PC-3 (cell line): ENCODE results near the gene CD81. TPM values are rescaled to one million over a fixed set of nuclear protein-coding genes. Genes with fewer than 3 reads are reported as not detected.

Experiments
- ATAC-seq: fragments of 200-7000 bp; cut with Tn5 transposase; 2 replicates; pipeline ENCODE4 v1.9.1; 2020; ENCODE audit warnings: mild to moderate bottlenecking, moderate library complexity
- BruUV-seq: library from RNA; stranded (reverse); fragments of 400-500 nt; replicated peaks from 2 replicates; lab custom pipeline; 2021; lab: Mats Ljungman, UMichigan
- CTCF ChIA-PET: fragments of 300-600 bp; sonication (Branson Sonifier 250); formaldehyde crosslinking; loops from one replicate; lab custom pipeline; 2022; ENCODE audit warnings: antibody characterized with exemption; lab: Charles Lee
- POLR2A ChIA-PET: fragments of 300-600 bp; sonication (Branson Sonifier 250); formaldehyde crosslinking; loops from one replicate; lab custom pipeline; 2022; ENCODE audit warnings: antibody characterized with exemption; ENCODE audit not compliant: unreplicated experiment; lab: Charles Lee
- DNase-seq: peaks from one replicate; pipeline ENCODE4 v3.0.0-alpha.2; 2015
- H2AFZ ChIP-seq: fragments of 300-600 bp; sonication (generic); 2 replicates; pipeline ENCODE4 v1.6.0; 2016; ENCODE audit warnings: antibody characterized with exemption, low read length
- H3F3A ChIP-seq: fragments of 300-600 bp; sonication (generic); one replicate; pipeline ENCODE4 v1.6.0; 2017; ENCODE audit warnings: antibody characterized with exemption, low read length, control low read depth, mild to moderate bottlenecking; ENCODE audit not compliant: unreplicated experiment
- H3K27ac ChIP-seq: fragments of 300-600 bp; sonication (generic); 2 replicates; pipeline ENCODE4 v1.5.1; 2016; ENCODE audit warnings: mild to moderate bottlenecking, low read length
- H3K27me3 ChIP-seq: fragments of 300-600 bp; sonication (generic); 2 replicates; pipeline ENCODE4 v1.6.1; 2016; ENCODE audit warnings: low read length, mixed read lengths
- H3K36me3 ChIP-seq: fragments of 300-600 bp; sonication (generic); 2 replicates; pipeline ENCODE4 v1.6.1; 2016; ENCODE audit warnings: low read depth, mixed run types, low read length, mixed read lengths
- H3K4me1 ChIP-seq: fragments of 300-600 bp; sonication (generic); 2 replicates; pipeline ENCODE4 v1.5.1; 2016; ENCODE audit warnings: low read length; ENCODE audit not compliant: insufficient read depth
- H3K4me2 ChIP-seq: fragments of 300-600 bp; sonication (generic); 2 replicates; pipeline ENCODE4 v1.6.0; 2016; ENCODE audit warnings: low read length
- H3K4me3 ChIP-seq: fragments of 300-600 bp; sonication (generic); 2 replicates; pipeline ENCODE4 v1.5.1; 2016; ENCODE audit warnings: mild to moderate bottlenecking, low read length, mixed read lengths
- H3K79me2 ChIP-seq: fragments of 300-600 bp; sonication (generic); 2 replicates; pipeline ENCODE4 v1.6.1; 2017; ENCODE audit warnings: low read length, mixed read lengths
- H3K9ac ChIP-seq: fragments of 300-600 bp; sonication (generic); 2 replicates; pipeline ENCODE4 v1.6.0; 2016; ENCODE audit warnings: mild to moderate bottlenecking, low read length
- H3K9me2 ChIP-seq: fragments of 300-600 bp; sonication (generic); replicated peaks from 2 replicates; pipeline ENCODE4 v1.6.1; 2016; ENCODE audit warnings: mixed run types, low read length, mixed read lengths
- H3K9me3 ChIP-seq: fragments of 300-600 bp; sonication (generic); 2 replicates; pipeline ENCODE4 v1.6.1; 2016; ENCODE audit warnings: low read length, mixed read lengths
- H4K20me1 ChIP-seq: fragments of 300-600 bp; sonication (generic); 2 replicates; pipeline ENCODE4 v1.6.1; 2016; ENCODE audit warnings: low read length, mixed read lengths
- CTCF ChIP-seq: fragments of 300-600 bp; sonication (generic); conservative IDR thresholded peaks from 2 replicates; pipeline ENCODE4 v1.5.1; 2017; ENCODE audit warnings: antibody characterized with exemption, low read depth, mild to moderate bottlenecking, low read length
- EZH2 ChIP-seq: fragments of 300-600 bp; sonication (generic); IDR thresholded peaks from one replicate; pipeline ENCODE4 v1.6.1; 2017; ENCODE audit warnings: antibody characterized with exemption, mild to moderate bottlenecking, low read length; ENCODE audit not compliant: unreplicated experiment
- EZH2phosphoT487 ChIP-seq: fragments of 300-600 bp; sonication (generic); IDR thresholded peaks from 2 replicates; pipeline ENCODE4 v1.6.1; 2018; ENCODE audit warnings: mild to moderate bottlenecking, antibody characterized with exemption, low read length, borderline replicate concordance
- intact Hi-C: fragments of 100-400 bp; cut with micrococcal nuclease; formaldehyde crosslinking; loops from 2 replicates; pipeline ENCODE4 v1.9.0; 2023
- total RNA-seq: library from RNA; depleted of rRNA; stranded (reverse); fragments of >200 nt; gene quantifications from 2 replicates; pipeline ENCODE4 v1.2.3, GENCODE V29; 2014

Gene CD81
- total RNA-seq, 1 experiment from 2014 or later: 134 TPM

GRCh38 chr11:2422461-2423156 lies 45.5 kb downstream of the CD81 start:
- Histone ChIP-seq H3K4me1 (0 out of 2 replicates have a peak, but pooled peaks cover 3% of the 10 kb centered on the region), H3K9me2 (no peaks in the 10 kb centered on the region), H3K36me3 (no peaks in the 10 kb centered on the region), H3K9ac (no peak overlapping the region), H3K27me3 (no peaks in the 10 kb centered on the region), H2AFZ (no peak overlapping the region), H4K20me1 (no peaks in the 10 kb centered on the region), H3K4me3 (no peak overlapping the region), H3F3A (no peaks in the 10 kb centered on the region), H3K9me3 (no peaks in the 10 kb centered on the region), H3K27ac (no peak overlapping the region), H3K4me2 (no peak overlapping the region), H3K79me2 (no peaks in the 10 kb centered on the region)
- TF ChIP-seq CTCF (no peak), EZH2phosphoT487 (no peak), EZH2 (no peak)
- BruUV-seq: no TSS peak
- intact Hi-C loops: loop anchor here (10.0 kb wide), 1 partner anchor 462 kb away; the partner anchor contains the start of gene CDKN1C
- DNase-seq (no peak), ATAC-seq (no peak)
- CTCF ChIA-PET: no interaction called here
- POLR2A ChIA-PET: no interaction called here

DNA sequence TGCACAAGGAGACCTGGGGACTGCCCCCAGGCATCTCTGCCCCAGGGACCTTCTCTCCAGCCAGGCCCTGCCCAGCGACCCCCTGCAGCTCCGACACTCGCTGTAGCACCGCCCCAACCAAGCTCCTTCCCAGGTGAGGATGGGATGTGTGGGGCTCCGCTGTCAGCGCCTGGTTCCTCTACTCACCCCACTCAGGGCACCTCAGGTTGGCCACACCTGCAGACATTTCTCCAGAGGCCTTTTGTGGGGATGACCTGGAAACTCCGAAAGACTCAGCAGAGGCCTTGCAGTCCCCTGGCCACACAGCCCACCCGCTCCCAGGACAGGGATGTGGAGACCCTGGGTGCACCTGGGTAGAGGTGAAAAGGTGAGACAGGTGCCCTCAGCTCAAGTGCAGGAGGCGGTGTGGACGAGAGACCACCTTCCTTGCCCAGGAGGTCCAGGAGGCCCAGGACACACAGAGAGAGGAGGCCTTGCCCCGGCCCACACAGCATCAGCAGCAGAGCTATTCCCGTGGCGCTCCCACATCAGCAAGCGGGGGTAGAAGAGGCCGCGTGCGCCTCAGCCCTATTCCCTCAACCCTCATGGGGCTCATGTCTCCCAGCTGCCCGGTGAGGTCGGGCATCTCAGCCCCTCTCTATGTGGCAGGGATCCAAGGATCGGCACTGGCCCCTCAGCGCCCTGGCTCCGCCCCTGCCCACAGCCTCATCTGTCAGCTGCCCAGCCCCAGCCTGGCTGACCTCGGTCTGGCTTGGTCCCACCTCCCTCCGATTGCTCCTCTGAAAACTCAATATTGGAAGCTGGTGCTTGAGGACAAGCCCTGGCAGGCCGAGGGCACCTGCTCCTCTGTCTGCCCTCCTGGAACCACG lies 46.3 kb downstream of the CD81 start:
- no peaks in the 10 kb centered on the region for H3K9me2 ChIP-seq
- H3K4me3 ChIP-seq: no peak overlapping the region
- H3F3A ChIP-seq: no peaks in the 10 kb centered on the region
- H2AFZ ChIP-seq: no peak overlapping the region
- ATAC-seq (no peak), DNase-seq (no peak)
- H3K79me2 ChIP-seq: no peaks in the 10 kb centered on the region
- intact Hi-C loops: loop anchor here (10.0 kb wide), 1 partner anchor 461 kb away; the partner anchor contains the start of gene CDKN1C
- no TSS peak for BruUV-seq
- no peaks in the 10 kb centered on the region for H3K27me3 ChIP-seq
- ChIA-PET CTCF (no interaction called here), POLR2A (no interaction called here)
- no peaks in the 10 kb centered on the region for H3K9me3 ChIP-seq
- no peak overlapping the region for H3K4me2 ChIP-seq
- no peak overlapping the region for H3K9ac ChIP-seq
- H3K4me1 ChIP-seq: 0 out of 2 replicates have a peak, but pooled peaks cover 3% of the 10 kb centered on the region
- H4K20me1 ChIP-seq: no peaks in the 10 kb centered on the region
- no peak overlapping the region for H3K27ac ChIP-seq
- H3K36me3 ChIP-seq: no peaks in the 10 kb centered on the region; the same call in 1 of the 2 replicates
- no peak for TF ChIP-seq CTCF
- no peak for TF ChIP-seq EZH2
- no peak for TF ChIP-seq EZH2phosphoT487
